SK-N-MC (cell line): Measurements from ENCODE around the gene INPP4B.

Experiments
- EZH2 ChIP-seq: fragments of 200-600 bp; sonication (generic); IDR thresholded peaks from one replicate; pipeline ENCODE4 v1.6.1; 2017; ENCODE audit warnings: antibody characterized with exemption
- FOXP2 ChIP-seq: optimal IDR thresholded peaks from 2 replicates; pipeline ENCODE3; 2011; ENCODE audit warnings: mild to moderate bottlenecking, moderate library complexity; ENCODE audit not compliant: insufficient read depth; ENCODE audit errors: extremely low read length, control extremely low read depth
- POLR2AphosphoS5 ChIP-seq: IDR thresholded peaks from 2 replicates; pipeline ENCODE4 v1.6.1; 2012; ENCODE audit warnings: mild to moderate bottlenecking, low read depth, low read length, borderline replicate concordance

DNA sequence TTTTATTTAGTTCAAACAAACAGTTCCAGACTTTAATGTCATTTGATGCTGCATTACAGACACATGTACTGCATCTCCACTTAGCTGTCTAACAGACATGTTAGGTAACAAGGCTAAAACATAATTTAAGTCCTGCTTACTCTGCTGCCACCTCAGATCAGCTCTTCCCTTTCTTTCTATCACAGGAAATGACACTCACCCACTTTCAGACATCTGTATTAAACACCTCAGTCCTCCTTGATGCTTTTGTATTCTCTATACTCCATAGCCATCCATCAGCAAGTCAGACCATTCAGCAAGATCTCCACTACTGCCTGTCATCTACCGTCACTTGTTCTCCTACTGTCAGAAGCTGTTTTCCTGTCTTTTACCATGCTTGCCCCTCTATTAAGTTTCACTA is 804.3 kb downstream of the INPP4B start:
- TF ChIP-seq POLR2AphosphoS5 (no peak), EZH2 (no peak), FOXP2 (no peak)
